ENCODE results near the gene SOCS3. TPM values are rescaled to one million over a fixed set of nuclear protein-coding genes. Genes with fewer than 3 reads are reported as not detected.

The SOCS3 gene
- total RNA-seq, 1 experiment from 2014 or later, result 103 TPM

DNA sequence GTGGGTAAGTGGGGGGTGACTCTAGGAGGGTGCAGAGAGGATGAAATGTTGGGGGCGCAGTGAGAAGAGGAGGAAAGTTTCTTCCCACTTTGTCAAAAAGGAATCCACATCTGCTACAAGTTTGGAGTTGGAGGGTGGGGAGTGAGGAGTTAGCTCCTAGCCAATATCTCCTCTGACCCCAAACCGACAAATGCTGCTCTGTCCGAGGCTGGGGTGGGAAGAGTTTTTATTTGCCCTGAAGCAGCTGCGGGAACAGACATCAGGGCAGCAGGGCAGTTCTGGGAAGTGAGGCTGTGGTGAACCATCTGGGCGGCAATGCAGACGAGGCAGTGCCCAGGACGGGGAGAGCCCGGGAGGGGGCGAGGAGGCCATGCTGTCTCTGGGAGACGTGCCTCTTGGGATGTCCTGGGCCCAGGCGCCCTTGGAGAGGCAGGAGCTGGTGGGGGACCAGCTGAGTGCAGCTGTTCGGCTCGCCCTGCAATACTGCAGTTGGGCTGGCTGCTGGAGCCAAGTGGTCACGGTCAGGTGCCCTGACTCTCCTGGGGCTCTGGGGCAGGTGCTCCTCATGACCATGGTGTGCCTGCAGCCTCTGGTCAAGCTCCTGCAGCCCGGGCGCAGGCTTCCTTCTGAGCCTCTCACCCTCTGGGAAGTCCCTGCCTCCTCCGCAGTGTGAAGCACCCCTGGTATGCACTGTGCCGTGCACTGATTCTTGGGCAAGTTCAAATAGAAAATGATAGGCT lies 6.4 kb upstream of the SOCS3 start:
- no peak overlapping the region for H3K4me3 ChIP-seq (ENCODE audit: low read length)
- ATAC-seq, result no peak
- H3K4me1 ChIP-seq (ENCODE audit: insufficient read depth, low read length), result 0 out of 2 replicates have a peak, but pooled peaks cover under 1% of the 10 kb centered on the region
- H3K27me3 ChIP-seq (ENCODE audit: low read length), result no peaks in the 10 kb centered on the region
- DNase-seq, result no peak
- no peak overlapping the region for H3K9ac ChIP-seq (ENCODE audit: low read length)
- no peaks in the 10 kb centered on the region for H3K36me3 ChIP-seq (ENCODE audit: low read depth, low read length)
- POLR2A ChIA-PET (ENCODE audit: unreplicated experiment), result interaction anchor here (0.5 kb wide), 1 partner anchor 26 kb away, joined by 3 read pairs; no protein-coding TSS in a partner anchor
- H4K20me1 ChIP-seq (ENCODE audit: low read length), result no peaks in the 10 kb centered on the region
- no TSS peak for BruUV-seq (replicated peaks)
- no peaks in the 10 kb centered on the region for H3K9me2 ChIP-seq (replicated peaks; ENCODE audit: low read length)
- no peak overlapping the region for H3K4me2 ChIP-seq (ENCODE audit: low read length)
- CTCF ChIA-PET, result no interaction called here
- intact Hi-C loops (cut with micrococcal nuclease), result no loop called here
- H2AFZ ChIP-seq (ENCODE audit: low read length), result no peak overlapping the region
- H3K9me3 ChIP-seq (ENCODE audit: low read length), result no peaks in the 10 kb centered on the region
- TF ChIP-seq, protein P1, sequence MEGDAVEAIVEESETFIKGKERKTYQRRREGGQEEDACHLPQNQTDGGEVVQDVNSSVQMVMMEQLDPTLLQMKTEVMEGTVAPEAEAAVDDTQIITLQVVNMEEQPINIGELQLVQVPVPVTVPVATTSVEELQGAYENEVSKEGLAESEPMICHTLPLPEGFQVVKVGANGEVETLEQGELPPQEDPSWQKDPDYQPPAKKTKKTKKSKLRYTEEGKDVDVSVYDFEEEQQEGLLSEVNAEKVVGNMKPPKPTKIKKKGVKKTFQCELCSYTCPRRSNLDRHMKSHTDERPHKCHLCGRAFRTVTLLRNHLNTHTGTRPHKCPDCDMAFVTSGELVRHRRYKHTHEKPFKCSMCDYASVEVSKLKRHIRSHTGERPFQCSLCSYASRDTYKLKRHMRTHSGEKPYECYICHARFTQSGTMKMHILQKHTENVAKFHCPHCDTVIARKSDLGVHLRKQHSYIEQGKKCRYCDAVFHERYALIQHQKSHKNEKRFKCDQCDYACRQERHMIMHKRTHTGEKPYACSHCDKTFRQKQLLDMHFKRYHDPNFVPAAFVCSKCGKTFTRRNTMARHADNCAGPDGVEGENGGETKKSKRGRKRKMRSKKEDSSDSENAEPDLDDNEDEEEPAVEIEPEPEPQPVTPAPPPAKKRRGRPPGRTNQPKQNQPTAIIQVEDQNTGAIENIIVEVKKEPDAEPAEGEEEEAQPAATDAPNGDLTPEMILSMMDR (conservative IDR thresholded peaks at IDR 0.05; ENCODE audit: low read depth, low read length), result no peak
- no peak for TF ChIP-seq EZH2phosphoT487 (IDR thresholded peaks at IDR 0.05; ENCODE audit: borderline replicate concordance, low read length)
- no peak for TF ChIP-seq EZH2 (IDR thresholded peaks at IDR 0.05; ENCODE audit: low read length, unreplicated experiment)
- no peak overlapping the region for H3K27ac ChIP-seq (ENCODE audit: low read length)
- no peaks in the 10 kb centered on the region for H3K79me2 ChIP-seq (ENCODE audit: low read length)
- H3F3A ChIP-seq (ENCODE audit: low read length, unreplicated experiment), result no peaks in the 10 kb centered on the region

DNA sequence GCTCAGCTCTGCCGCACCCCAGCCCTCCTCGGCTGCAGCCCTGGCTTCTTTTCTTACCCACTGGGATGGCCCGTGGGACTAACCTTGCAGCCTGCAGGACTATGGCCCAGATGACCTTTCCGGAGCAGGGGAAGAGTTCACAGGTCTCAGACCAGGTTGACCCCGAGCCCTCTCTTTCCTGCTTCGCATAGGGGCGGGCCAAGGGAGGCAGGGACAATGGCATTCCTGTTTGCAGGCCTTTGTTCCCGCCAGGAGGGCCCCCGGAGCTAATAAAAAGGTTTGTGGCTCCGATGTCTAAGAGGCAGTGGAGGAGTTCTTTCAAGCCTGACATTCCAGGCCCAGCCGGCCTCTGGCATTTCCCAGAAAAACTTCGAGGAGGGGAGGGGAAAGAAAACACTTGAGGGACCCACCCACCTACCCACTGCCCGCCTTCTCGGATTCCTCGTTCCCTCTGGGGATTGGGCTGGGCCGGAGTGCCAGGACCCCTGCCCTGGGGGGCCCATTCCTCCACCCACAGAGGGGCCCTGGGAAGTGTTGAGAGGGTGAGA lies 5.8 kb upstream of the SOCS3 start:
- Histone ChIP-seq H3K79me2 (ENCODE audit: low read length) (no peaks in the 10 kb centered on the region), H3F3A (ENCODE audit: low read length, unreplicated experiment) (no peaks in the 10 kb centered on the region), H3K9me2 (replicated peaks; ENCODE audit: low read length) (no peaks in the 10 kb centered on the region), H3K4me1 (ENCODE audit: insufficient read depth, low read length) (0 out of 2 replicates have a peak, but pooled peaks cover 5% of the 10 kb centered on the region), H3K36me3 (ENCODE audit: low read depth, low read length) (no peaks in the 10 kb centered on the region), H3K4me3 (ENCODE audit: low read length) (no peak overlapping the region), H3K27me3 (ENCODE audit: low read length) (no peaks in the 10 kb centered on the region), H3K9me3 (ENCODE audit: low read length) (no peaks in the 10 kb centered on the region), H3K9ac (ENCODE audit: low read length) (no peak overlapping the region), H3K27ac (ENCODE audit: low read length) (no peak overlapping the region), H4K20me1 (ENCODE audit: low read length) (no peaks in the 10 kb centered on the region), H3K4me2 (ENCODE audit: low read length) (no peak overlapping the region), H2AFZ (ENCODE audit: low read length) (no peak overlapping the region)
- intact Hi-C loops (cut with micrococcal nuclease), result no loop called here
- TF ChIP-seq, protein P1 (conservative IDR thresholded peaks at IDR 0.05; ENCODE audit: low read depth, low read length), result no peak
- TF ChIP-seq EZH2phosphoT487 (IDR thresholded peaks at IDR 0.05; ENCODE audit: borderline replicate concordance, low read length), result no peak
- TF ChIP-seq EZH2 (IDR thresholded peaks at IDR 0.05; ENCODE audit: low read length, unreplicated experiment), result no peak
- DNase-seq, result no peak
- ChIA-PET POLR2A (ENCODE audit: unreplicated experiment) (no interaction called here), CTCF (no interaction called here)
- no peak for ATAC-seq
- BruUV-seq (replicated peaks), result no TSS peak

All from PC-3 (cell line).